ENCODE results near the gene RBPJL.
A peak's percentile ranks its signal among the peaks of the same experiment; 100 is the strongest.

Gene RBPJL

DNA sequence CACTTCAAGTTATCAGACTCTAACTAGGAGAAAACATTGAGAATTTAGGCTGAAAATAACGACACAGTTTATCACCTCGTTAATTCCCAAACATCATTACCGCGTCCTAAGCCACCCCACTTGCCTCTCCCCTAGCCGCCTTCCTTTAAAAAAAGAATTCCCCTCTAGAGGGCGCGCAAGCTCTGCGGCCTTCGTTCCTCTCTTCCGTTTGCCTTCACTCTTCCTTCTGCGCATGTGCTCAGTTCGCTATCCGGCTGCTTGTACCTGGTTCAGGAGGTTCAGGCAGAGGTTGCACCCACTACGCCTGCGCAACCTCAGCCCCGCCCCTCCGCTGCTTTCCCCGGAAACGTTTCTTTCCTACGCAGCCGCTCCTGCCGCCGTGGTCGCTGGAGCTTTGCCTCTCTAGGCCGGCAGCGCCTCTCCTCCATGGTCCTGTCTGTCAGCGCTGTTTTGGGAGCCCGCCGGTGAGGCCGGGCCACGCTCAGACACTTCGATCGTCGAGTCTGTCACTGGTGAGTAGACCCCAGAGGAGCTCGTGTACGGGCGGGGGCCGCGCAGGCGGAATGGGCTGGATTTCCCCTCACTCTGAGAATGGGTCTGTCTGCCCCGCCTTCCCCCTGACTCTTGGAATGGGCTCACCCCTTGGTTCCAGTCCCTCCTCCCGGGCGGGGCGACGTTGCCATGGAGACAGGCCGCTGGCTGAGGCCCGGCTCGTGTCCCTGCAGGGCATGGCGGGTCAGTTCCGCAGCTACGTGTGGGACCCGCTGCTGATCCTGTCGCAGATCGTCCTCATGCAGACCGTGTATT lies 56.4 kb downstream of the RBPJL start, which contains the start of gene SYS1:
Gene SYS1, plus strand, starts transcription at position 353 of the 807 bp plus-strand sequence. Its CDS starts 376 bp downstream, at position 729.
- peak; percentile 99 for DNase-seq (ENCODE audit: low read depth)

DNA sequence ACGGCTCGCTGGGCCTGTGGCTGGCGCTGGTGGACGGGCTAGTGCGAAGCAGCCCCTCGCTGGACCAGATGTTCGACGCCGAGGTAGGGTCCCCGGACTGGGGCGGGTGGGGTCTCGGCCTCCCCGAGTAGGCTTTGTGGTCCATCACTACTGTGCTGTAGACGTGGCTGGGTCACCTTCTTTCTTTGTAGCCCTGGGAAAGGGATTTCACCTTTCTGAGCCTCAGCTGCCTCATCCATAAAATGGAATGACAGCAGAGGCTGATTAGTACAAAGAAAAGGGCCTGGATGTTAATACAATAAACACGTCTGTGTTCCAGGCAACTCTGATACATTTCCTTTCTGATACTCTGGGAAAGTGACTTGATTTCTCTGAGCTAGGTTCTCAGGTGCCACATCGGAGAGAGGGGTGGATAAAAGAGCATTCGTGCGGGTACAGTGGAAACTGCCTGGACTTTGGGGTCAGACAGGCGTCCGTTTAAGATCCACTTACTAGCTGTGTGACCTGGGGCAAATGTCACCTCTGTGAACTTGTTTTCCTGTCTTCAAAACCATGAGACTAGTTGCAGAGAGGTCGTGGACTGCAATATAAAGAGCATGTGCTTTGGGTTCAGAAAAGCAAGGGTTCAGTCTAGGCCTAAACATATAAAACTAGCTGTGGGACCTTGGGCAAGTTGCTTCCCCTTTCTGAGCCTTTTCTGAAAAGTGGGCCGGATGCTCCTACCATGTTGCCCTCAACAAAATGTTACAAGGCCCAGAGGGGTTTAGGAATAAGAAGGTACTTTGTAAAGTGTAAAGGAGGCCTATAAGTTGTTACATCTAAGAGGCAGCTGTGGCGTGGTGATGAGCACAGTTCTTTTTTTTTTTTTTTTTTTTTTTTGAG lies 57.2 kb downstream of the RBPJL start:
- DNase-seq (ENCODE audit: low read depth), result no peak

DNA sequence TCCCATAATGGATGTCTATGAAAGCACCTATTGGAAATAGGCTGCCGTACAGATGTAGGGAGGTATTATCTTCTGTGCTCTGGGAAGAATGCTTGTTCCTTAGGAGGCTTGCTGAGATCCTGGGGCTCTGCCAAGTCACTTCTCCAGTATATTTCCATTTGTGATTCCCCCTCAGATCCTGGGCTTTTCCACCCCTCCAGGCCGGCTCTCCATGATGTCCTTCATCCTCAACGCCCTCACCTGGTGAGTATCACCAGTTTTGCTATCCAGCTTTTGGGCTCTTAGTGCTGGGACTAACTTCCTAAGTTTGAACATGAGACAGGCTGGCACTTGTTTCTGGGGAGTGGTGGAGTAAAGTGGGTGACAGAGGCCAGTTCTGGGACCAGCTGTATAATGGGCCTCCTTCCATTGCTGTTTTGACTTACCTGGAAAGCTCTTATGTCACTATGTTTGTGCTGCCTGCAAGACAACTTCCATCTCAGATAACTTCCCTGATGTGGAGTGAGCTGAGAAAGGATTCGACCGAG lies 58.9 kb downstream of the RBPJL start:
- no peak for DNase-seq (ENCODE audit: low read depth)

DNA sequence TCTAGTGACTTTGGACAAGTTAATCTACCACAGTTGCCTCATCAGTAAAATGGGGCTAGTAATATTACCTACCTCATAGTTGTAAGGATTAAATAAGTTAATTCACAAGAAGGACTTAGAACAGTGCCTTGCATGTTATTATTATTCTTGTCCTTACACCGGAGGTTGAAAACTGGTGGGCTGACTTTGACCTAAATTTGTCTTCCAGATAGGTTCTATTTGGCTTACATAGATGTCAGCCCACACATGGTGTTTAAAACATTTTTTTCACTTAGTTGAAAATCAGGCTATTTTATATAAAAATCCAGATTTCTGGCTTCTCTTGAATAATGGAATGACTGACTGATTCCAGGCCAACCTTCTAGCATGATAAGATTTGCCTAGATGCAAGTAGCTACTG lies 59.6 kb downstream of the RBPJL start:
- DNase-seq (ENCODE audit: low read depth), result no peak

DNA sequence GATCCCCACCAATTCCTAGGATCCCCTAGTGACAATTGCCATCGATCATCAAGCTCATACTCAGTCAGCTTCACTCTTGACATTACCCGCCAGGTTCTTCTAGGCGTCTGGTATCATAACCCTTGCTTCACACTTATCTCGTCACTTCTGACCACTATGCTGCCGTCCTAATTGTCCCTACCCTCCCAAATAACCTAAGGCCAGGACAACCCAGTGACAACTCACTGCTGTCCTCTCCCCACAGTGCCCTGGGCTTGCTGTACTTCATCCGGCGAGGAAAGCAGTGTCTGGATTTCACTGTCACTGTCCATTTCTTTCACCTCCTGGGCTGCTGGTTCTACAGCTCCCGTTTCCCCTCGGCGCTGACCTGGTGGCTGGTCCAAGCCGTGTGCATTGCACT lies 60.0 kb downstream of the RBPJL start:
- DNase-seq (ENCODE audit: low read depth), result no peak

DNA sequence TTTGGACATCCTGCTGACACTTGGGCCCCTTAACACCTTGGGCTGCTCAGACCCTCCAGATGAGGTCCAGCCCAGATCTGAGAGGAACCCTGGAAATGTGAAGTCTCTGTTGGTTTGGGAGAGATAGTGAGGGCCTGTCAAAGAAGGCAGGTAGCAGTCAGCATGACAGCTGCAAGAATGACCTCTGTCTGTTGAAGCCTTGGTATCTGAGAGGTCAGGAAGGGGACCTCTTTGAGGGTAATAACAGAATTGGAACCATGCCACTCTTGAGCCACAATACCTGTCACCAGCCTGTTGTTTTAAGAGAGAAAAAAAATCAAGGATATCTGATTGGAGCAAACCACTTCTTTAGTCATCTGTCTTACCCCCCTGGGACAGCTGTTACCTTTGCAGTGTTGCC lies 60.5 kb downstream of the RBPJL start:
- DNase-seq (ENCODE audit: low read depth), result no peak
